GM23338 (cell line): ENCODE results near the gene RNF214. TPM values are rescaled to one million over a fixed set of nuclear protein-coding genes. Genes with fewer than 3 reads are reported as not detected.

Source experiments
- ATAC-seq: fragments of 200-7000 bp; cut with Tn5 transposase; 3 replicates; pipeline ENCODE4 v1.9.1; 2020
- DNase-seq: peaks from one replicate; pipeline ENCODE4 v3.0.0-alpha.2; 2015; ENCODE audit warnings: low spot score
- H2AFZ ChIP-seq: fragments of 200-600 bp; sonication (generic); 2 replicates; pipeline ENCODE4 v1.8.0; 2016; ENCODE audit warnings: antibody characterized with exemption, mild to moderate bottlenecking, moderate library complexity
- H3F3A ChIP-seq: fragments of 200-600 bp; sonication (generic); replicated peaks from 2 replicates; pipeline ENCODE4 v1.8.0; 2017; ENCODE audit warnings: antibody characterized with exemption, mixed run types, low read depth
- H3K27ac ChIP-seq: fragments of 200-600 bp; sonication (generic); 2 replicates; pipeline ENCODE4 v1.6.1; 2016; ENCODE audit warnings: low read depth
- H3K27me3 ChIP-seq: fragments of 200-600 bp; sonication (generic); 2 replicates; pipeline ENCODE4 v1.8.0; 2016; ENCODE audit warnings: mild to moderate bottlenecking, mixed run types, moderate library complexity; ENCODE audit not compliant: insufficient read depth
- H3K36me3 ChIP-seq: fragments of 200-600 bp; sonication (generic); 2 replicates; pipeline ENCODE4 v1.8.0; 2016; ENCODE audit warnings: mild to moderate bottlenecking; ENCODE audit not compliant: insufficient read depth
- H3K4me1 ChIP-seq: fragments of 200-600 bp; sonication (generic); 2 replicates; pipeline ENCODE4 v1.8.0; 2016; ENCODE audit warnings: mild to moderate bottlenecking, moderate library complexity; ENCODE audit not compliant: insufficient read depth
- H3K4me2 ChIP-seq: fragments of 200-600 bp; sonication (generic); 2 replicates; pipeline ENCODE4 v1.7.1; 2017; ENCODE audit warnings: mixed run types
- H3K4me3 ChIP-seq: fragments of 200-600 bp; sonication (generic); 2 replicates; pipeline ENCODE4 v1.6.1; 2016; ENCODE audit warnings: mixed run types
- H3K79me2 ChIP-seq: fragments of 200-600 bp; sonication (generic); replicated peaks from 2 replicates; pipeline ENCODE4 v1.8.0; 2017; ENCODE audit warnings: mild to moderate bottlenecking; ENCODE audit not compliant: insufficient read depth
- H3K9me2 ChIP-seq: fragments of 200-600 bp; sonication (generic); 2 replicates; pipeline ENCODE4 v1.8.0; 2017; ENCODE audit not compliant: insufficient read depth
- H4K20me1 ChIP-seq: fragments of 200-600 bp; sonication (generic); replicated peaks from 2 replicates; pipeline ENCODE4 v1.8.0; 2017; ENCODE audit warnings: mild to moderate bottlenecking; ENCODE audit not compliant: insufficient read depth
- H3K27ac Mint-ChIP-seq: 2 replicates; pipeline ENCODE4 v1.8.0; 2020; ENCODE audit warnings: inconsistent platforms, mild to moderate bottlenecking, moderate library complexity, mixed read lengths
- H3K27me3 Mint-ChIP-seq: 3 replicates; pipeline ENCODE4 v1.8.0; 2022; ENCODE audit warnings: low read depth, mild to moderate bottlenecking, moderate library complexity, mixed read lengths, inconsistent platforms; ENCODE audit not compliant: insufficient read depth, poor library complexity
- H3K36me3 Mint-ChIP-seq: 3 replicates; pipeline ENCODE4 v1.8.0; 2021; ENCODE audit warnings: low read depth, mild to moderate bottlenecking, inconsistent platforms, moderate library complexity, mixed read lengths
- H3K4me1 Mint-ChIP-seq: 3 replicates; pipeline ENCODE4 v1.8.0; 2020; ENCODE audit warnings: mild to moderate bottlenecking, inconsistent platforms, mixed read lengths
- H3K4me3 Mint-ChIP-seq: 3 replicates; pipeline ENCODE4 v1.8.0; 2021; ENCODE audit warnings: moderate library complexity, mild to moderate bottlenecking, inconsistent platforms, mixed read lengths
- H3K9me3 Mint-ChIP-seq: 3 replicates; pipeline ENCODE4 v1.8.0; 2020; ENCODE audit warnings: moderate library complexity, mild to moderate bottlenecking, inconsistent platforms, mixed read lengths
- CREB1 ChIP-seq: fragments of 250-450 bp; sonication (Bioruptor Pico); IDR thresholded peaks from 2 replicates; pipeline ENCODE4 v1.5.0; 2020; ENCODE audit warnings: low read depth, mild to moderate bottlenecking, moderate library complexity
- EZH2 ChIP-seq: fragments of 200-600 bp; sonication (generic); IDR thresholded peaks from one replicate; pipeline ENCODE4 v1.8.0; 2017; ENCODE audit warnings: antibody characterized with exemption, mild to moderate bottlenecking, low read depth; ENCODE audit not compliant: unreplicated experiment
- EZH2phosphoT487 ChIP-seq: fragments of 200-600 bp; sonication (generic); IDR thresholded peaks from one replicate; pipeline ENCODE4 v1.8.1; 2018; ENCODE audit warnings: antibody characterized with exemption; ENCODE audit not compliant: unreplicated experiment
- JUNB ChIP-seq: IDR thresholded peaks from one replicate; pipeline ENCODE4 v1.6.1; 2016; ENCODE audit warnings: antibody characterized with exemption; ENCODE audit not compliant: unreplicated experiment
- NANOG ChIP-seq: IDR thresholded peaks from 2 replicates; pipeline ENCODE4 v1.6.1; 2016; ENCODE audit warnings: antibody characterized with exemption, borderline replicate concordance
- POLR2AphosphoS5 ChIP-seq: IDR thresholded peaks from 2 replicates; pipeline ENCODE4 v1.6.1; 2016; ENCODE audit warnings: antibody characterized with exemption, low read depth
- STAT1 ChIP-seq: IDR thresholded peaks from one replicate; pipeline ENCODE4 v1.6.1; 2016; ENCODE audit warnings: antibody characterized with exemption; ENCODE audit not compliant: unreplicated experiment
- ZNF114 ChIP-seq: fragments of 250-450 bp; sonication (Bioruptor Pico); IDR thresholded peaks from 2 replicates; pipeline ENCODE4 v1.5.0; 2020; ENCODE audit warnings: mild to moderate bottlenecking, moderate library complexity
- ZNF331 ChIP-seq: fragments of 250-450 bp; sonication (Bioruptor Pico); IDR thresholded peaks from 2 replicates; pipeline ENCODE4 v1.5.0; 2020; ENCODE audit warnings: low read depth, mild to moderate bottlenecking, moderate library complexity
- polyA plus RNA-seq: library from polyadenylated mRNA; unstranded; fragments of >200 nt; fragmentation: Nextera tagmentation; extraction: Ambion mirVana; gene quantifications from 2 replicates; pipeline ENCODE4 v1.2.1, GENCODE V29; 2016
- total RNA-seq: library from RNA; depleted of rRNA; stranded (reverse); fragments of >200 nt; shearing (Covaris generic); gene quantifications from 2 replicates; pipeline ENCODE4 v1.2.3, GENCODE V29; 2014
- TF ChIP-seq, protein P1 (sequence below), 2 experiments: fragments of 200-600 bp in 1 of 2; sonication (generic) in 1 of 2; conservative IDR thresholded peaks; 2 replicates each; pipeline versions ENCODE4 v1.5.1 to v1.6.1; 2016 to 2017; ENCODE audit warnings: antibody characterized with exemption in 2 of 2, low read depth in 2 of 2, mild to moderate bottlenecking in 2 of 2, moderate library complexity in 1 of 2
- TF ChIP-seq, protein P2 (sequence below): fragments of 250-450 bp; sonication (Bioruptor Pico); IDR thresholded peaks from 2 replicates; pipeline ENCODE4 v1.5.0; 2020; ENCODE audit warnings: mild to moderate bottlenecking, moderate library complexity
- TF ChIP-seq, protein P3 (sequence below): IDR thresholded peaks from one replicate; pipeline ENCODE4 v1.6.1; 2018; ENCODE audit warnings: antibody characterized with exemption; ENCODE audit not compliant: unreplicated experiment
- TF ChIP-seq, protein P4 (sequence below): IDR thresholded peaks from 2 replicates; pipeline ENCODE4 v1.6.1; 2016; ENCODE audit warnings: antibody characterized with exemption

Gene RNF214
- total and polyA plus RNA-seq, 2 experiments from 2014 or later = 19.4 to 28.4 TPM

DNA sequence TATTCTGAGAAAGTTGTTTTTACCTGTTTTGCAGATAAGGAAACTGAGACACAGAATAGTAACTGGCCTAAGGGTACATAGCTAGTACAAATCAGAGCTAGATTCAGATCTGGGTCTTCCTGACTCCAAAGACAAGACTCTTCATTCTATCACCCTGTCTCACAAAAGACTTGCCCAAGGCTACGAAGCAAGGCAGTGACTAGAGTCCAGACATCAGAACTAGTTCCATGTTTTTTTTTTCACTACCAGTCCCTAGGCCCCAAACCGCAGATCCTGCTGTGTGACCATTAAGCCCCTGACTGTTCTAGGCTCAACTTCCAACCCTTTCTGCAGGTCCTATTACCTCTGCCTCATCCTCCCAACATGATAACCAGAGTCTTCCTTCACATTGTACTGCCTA is 60.1 kb downstream of the RNF214 start:
- Histone ChIP-seq H3K4me3 (no peak overlapping the region), H3K79me2 (no peaks in the 10 kb centered on the region), H3K27ac (no peak overlapping the region), H3F3A (no peaks in the 10 kb centered on the region), H3K4me2 (no peak overlapping the region), H3K4me1 (no peaks in the 10 kb centered on the region), H4K20me1 (no peaks in the 10 kb centered on the region; the same call in 1 of the 2 replicates), H3K27me3 (no peaks in the 10 kb centered on the region), H3K9me2 (no peaks in the 10 kb centered on the region), H2AFZ (no peak overlapping the region), H3K36me3 (no peaks in the 10 kb centered on the region)
- Mint-ChIP-seq H3K4me3 (no peak overlapping the region), H3K36me3 (peaks cover 19% of the 10 kb centered on the region), H3K27me3 (peaks cover 12% of the 10 kb centered on the region), H3K4me1 (no peaks in the 10 kb centered on the region), H3K27ac (no peak overlapping the region), H3K9me3 (no peaks in the 10 kb centered on the region)
- ATAC-seq (no peak), DNase-seq (no peak)
- TF ChIP-seq STAT1 (no peak), CREB1 (CRISPR knock-in tag) (no peak), EZH2 (no peak), NANOG (no peak), ZNF114 (CRISPR knock-in tag) (no peak), JUNB (no peak), EZH2phosphoT487 (no peak), POLR2AphosphoS5 (no peak), ZNF331 (no peak)
- TF ChIP-seq, protein P1, sequence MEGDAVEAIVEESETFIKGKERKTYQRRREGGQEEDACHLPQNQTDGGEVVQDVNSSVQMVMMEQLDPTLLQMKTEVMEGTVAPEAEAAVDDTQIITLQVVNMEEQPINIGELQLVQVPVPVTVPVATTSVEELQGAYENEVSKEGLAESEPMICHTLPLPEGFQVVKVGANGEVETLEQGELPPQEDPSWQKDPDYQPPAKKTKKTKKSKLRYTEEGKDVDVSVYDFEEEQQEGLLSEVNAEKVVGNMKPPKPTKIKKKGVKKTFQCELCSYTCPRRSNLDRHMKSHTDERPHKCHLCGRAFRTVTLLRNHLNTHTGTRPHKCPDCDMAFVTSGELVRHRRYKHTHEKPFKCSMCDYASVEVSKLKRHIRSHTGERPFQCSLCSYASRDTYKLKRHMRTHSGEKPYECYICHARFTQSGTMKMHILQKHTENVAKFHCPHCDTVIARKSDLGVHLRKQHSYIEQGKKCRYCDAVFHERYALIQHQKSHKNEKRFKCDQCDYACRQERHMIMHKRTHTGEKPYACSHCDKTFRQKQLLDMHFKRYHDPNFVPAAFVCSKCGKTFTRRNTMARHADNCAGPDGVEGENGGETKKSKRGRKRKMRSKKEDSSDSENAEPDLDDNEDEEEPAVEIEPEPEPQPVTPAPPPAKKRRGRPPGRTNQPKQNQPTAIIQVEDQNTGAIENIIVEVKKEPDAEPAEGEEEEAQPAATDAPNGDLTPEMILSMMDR (conservative IDR thresholded peaks at IDR 0.05; ENCODE audit: low read depth in 2 of 2) = no peak
- TF ChIP-seq, protein P2, sequence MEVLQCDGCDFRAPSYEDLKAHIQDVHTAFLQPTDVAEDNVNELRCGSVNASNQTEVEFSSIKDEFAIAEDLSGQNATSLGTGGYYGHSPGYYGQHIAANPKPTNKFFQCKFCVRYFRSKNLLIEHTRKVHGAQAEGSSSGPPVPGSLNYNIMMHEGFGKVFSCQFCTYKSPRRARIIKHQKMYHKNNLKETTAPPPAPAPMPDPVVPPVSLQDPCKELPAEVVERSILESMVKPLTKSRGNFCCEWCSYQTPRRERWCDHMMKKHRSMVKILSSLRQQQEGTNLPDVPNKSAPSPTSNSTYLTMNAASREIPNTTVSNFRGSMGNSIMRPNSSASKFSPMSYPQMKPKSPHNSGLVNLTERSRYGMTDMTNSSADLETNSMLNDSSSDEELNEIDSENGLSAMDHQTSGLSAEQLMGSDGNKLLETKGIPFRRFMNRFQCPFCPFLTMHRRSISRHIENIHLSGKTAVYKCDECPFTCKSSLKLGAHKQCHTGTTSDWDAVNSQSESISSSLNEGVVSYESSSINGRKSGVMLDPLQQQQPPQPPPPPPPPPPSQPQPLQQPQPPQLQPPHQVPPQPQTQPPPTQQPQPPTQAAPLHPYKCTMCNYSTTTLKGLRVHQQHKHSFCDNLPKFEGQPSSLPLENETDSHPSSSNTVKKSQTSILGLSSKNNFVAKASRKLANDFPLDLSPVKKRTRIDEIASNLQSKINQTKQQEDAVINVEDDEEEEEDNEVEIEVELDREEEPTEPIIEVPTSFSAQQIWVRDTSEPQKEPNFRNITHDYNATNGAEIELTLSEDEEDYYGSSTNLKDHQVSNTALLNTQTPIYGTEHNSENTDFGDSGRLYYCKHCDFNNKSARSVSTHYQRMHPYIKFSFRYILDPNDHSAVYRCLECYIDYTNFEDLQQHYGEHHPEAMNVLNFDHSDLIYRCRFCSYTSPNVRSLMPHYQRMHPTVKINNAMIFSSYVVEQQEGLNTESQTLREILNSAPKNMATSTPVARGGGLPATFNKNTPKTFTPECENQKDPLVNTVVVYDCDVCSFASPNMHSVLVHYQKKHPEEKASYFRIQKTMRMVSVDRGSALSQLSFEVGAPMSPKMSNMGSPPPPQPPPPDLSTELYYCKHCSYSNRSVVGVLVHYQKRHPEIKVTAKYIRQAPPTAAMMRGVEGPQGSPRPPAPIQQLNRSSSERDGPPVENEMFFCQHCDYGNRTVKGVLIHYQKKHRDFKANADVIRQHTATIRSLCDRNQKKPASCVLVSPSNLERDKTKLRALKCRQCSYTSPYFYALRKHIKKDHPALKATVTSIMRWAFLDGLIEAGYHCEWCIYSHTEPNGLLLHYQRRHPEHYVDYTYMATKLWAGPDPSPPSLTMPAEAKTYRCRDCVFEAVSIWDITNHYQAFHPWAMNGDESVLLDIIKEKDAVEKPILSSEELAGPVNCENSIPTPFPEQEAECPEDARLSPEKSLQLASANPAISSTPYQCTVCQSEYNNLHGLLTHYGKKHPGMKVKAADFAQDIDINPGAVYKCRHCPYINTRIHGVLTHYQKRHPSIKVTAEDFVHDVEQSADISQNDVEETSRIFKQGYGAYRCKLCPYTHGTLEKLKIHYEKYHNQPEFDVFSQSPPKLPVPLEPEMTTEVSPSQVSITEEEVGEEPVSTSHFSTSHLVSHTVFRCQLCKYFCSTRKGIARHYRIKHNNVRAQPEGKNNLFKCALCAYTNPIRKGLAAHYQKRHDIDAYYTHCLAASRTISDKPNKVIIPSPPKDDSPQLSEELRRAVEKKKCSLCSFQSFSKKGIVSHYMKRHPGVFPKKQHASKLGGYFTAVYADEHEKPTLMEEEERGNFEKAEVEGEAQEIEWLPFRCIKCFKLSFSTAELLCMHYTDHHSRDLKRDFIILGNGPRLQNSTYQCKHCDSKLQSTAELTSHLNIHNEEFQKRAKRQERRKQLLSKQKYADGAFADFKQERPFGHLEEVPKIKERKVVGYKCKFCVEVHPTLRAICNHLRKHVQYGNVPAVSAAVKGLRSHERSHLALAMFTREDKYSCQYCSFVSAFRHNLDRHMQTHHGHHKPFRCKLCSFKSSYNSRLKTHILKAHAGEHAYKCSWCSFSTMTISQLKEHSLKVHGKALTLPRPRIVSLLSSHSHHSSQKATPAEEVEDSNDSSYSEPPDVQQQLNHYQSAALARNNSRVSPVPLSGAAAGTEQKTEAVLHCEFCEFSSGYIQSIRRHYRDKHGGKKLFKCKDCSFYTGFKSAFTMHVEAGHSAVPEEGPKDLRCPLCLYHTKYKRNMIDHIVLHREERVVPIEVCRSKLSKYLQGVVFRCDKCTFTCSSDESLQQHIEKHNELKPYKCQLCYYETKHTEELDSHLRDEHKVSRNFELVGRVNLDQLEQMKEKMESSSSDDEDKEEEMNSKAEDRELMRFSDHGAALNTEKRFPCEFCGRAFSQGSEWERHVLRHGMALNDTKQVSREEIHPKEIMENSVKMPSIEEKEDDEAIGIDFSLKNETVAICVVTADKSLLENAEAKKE = no peak
- TF ChIP-seq, protein P3, sequence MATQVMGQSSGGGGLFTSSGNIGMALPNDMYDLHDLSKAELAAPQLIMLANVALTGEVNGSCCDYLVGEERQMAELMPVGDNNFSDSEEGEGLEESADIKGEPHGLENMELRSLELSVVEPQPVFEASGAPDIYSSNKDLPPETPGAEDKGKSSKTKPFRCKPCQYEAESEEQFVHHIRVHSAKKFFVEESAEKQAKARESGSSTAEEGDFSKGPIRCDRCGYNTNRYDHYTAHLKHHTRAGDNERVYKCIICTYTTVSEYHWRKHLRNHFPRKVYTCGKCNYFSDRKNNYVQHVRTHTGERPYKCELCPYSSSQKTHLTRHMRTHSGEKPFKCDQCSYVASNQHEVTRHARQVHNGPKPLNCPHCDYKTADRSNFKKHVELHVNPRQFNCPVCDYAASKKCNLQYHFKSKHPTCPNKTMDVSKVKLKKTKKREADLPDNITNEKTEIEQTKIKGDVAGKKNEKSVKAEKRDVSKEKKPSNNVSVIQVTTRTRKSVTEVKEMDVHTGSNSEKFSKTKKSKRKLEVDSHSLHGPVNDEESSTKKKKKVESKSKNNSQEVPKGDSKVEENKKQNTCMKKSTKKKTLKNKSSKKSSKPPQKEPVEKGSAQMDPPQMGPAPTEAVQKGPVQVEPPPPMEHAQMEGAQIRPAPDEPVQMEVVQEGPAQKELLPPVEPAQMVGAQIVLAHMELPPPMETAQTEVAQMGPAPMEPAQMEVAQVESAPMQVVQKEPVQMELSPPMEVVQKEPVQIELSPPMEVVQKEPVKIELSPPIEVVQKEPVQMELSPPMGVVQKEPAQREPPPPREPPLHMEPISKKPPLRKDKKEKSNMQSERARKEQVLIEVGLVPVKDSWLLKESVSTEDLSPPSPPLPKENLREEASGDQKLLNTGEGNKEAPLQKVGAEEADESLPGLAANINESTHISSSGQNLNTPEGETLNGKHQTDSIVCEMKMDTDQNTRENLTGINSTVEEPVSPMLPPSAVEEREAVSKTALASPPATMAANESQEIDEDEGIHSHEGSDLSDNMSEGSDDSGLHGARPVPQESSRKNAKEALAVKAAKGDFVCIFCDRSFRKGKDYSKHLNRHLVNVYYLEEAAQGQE = no peak
- TF ChIP-seq, protein P4, sequence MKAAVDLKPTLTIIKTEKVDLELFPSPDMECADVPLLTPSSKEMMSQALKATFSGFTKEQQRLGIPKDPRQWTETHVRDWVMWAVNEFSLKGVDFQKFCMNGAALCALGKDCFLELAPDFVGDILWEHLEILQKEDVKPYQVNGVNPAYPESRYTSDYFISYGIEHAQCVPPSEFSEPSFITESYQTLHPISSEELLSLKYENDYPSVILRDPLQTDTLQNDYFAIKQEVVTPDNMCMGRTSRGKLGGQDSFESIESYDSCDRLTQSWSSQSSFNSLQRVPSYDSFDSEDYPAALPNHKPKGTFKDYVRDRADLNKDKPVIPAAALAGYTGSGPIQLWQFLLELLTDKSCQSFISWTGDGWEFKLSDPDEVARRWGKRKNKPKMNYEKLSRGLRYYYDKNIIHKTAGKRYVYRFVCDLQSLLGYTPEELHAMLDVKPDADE = no peak
